ENCODE results near the gene BCKDK. TPM values are rescaled to one million over a fixed set of nuclear protein-coding genes. Genes with fewer than 3 reads are reported as not detected.

The BCKDK gene
- total RNA-seq, 1 experiment from 2014 or later = 60.4 TPM

DNA sequence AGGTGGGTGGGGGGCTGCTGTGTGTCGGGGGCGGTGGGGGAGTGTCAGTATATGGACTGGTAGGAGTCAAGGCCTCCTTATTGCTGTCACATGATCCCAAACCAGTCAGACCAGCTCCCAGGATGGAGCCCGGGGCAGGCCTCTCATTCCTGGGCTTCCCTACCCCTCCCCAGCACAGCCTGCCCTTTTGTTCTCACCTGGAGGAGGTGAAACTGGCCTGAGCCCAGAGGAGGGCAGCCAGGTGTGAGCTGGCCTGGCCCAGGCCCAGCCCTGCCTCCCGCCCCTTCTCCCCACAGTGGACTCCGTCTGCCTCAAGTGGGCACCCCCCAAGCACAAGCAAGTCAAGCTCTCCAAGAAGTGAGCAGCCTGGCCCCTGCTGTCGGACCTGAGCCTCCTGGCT lies 22.7 kb downstream of the BCKDK start:
- Histone ChIP-seq H3K36me3 (ENCODE audit: control insufficient read depth, insufficient read depth, low read length) (no peaks in the 10 kb centered on the region), H3K9me3 (ENCODE audit: control insufficient read depth, insufficient read depth, low read depth, low read length) (no peaks in the 10 kb centered on the region), H3K27ac (ENCODE audit: low read length) (no peak overlapping the region), H3K4me3 (ENCODE audit: low read depth in 2 of 2, low read length in 2 of 2) (no peak overlapping the region), H3K4me1 (ENCODE audit: control insufficient read depth, insufficient read depth, low read length) (no peaks in the 10 kb centered on the region), H3K27me3 (ENCODE audit: control insufficient read depth, insufficient read depth, low read length) (no peaks in the 10 kb centered on the region)
- no peak for ATAC-seq
- DNase-seq (ENCODE audit: low read depth, low spot score) = no peak
- intact Hi-C loops (cut with micrococcal nuclease; ENCODE audit: unreplicated experiment) = no loop called here
- TF ChIP-seq, protein P1, sequence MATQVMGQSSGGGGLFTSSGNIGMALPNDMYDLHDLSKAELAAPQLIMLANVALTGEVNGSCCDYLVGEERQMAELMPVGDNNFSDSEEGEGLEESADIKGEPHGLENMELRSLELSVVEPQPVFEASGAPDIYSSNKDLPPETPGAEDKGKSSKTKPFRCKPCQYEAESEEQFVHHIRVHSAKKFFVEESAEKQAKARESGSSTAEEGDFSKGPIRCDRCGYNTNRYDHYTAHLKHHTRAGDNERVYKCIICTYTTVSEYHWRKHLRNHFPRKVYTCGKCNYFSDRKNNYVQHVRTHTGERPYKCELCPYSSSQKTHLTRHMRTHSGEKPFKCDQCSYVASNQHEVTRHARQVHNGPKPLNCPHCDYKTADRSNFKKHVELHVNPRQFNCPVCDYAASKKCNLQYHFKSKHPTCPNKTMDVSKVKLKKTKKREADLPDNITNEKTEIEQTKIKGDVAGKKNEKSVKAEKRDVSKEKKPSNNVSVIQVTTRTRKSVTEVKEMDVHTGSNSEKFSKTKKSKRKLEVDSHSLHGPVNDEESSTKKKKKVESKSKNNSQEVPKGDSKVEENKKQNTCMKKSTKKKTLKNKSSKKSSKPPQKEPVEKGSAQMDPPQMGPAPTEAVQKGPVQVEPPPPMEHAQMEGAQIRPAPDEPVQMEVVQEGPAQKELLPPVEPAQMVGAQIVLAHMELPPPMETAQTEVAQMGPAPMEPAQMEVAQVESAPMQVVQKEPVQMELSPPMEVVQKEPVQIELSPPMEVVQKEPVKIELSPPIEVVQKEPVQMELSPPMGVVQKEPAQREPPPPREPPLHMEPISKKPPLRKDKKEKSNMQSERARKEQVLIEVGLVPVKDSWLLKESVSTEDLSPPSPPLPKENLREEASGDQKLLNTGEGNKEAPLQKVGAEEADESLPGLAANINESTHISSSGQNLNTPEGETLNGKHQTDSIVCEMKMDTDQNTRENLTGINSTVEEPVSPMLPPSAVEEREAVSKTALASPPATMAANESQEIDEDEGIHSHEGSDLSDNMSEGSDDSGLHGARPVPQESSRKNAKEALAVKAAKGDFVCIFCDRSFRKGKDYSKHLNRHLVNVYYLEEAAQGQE (IDR thresholded peaks at IDR 0.05; ENCODE audit: insufficient read depth in 1 of 2, low read depth in 2 of 2, low read length in 1 of 2) = no peak
- no peak for TF ChIP-seq POLR2AphosphoS5 (IDR thresholded peaks at IDR 0.05; ENCODE audit: low read depth, low read length)
- in situ Hi-C loops (cut with HindIII; ENCODE audit: low pct_unique_long_range_greater_than_20kb, low sequenced_read_pairs) = no loop called here
- CTCF ChIA-PET = interaction anchor here (1.5 kb wide), 1 partner anchor 11 kb away, joined by 3 read pairs; no protein-coding TSS in a partner anchor
- BruUV-seq (replicated peaks) = no TSS peak
- POLR2A ChIA-PET = interaction anchor here (0.6 kb wide), 1 partner anchor 50 kb away, joined by 11 read pairs; no protein-coding TSS in a partner anchor

DNA sequence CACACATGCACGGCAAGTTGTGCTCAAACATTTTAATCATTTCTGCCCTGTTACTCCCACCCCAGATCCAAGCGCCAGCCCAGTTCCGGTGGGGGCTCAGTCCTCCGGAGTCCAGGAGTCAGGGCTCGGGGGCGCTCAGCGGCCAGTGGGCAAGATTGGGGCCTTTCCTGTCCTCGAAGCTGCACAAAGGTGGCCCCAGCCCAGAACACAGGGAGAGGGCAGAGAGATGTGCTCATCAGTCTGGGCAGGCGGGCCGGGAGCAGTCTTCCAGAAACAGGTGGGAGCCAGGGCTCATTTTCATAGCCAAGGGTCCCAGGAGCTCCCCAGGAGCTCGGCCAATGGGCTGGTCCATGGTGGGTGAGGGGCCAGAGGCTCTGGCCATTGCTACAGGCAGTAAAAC lies 23.2 kb downstream of the BCKDK start:
- H3K27me3 ChIP-seq (ENCODE audit: control insufficient read depth, insufficient read depth, low read length) = no peaks in the 10 kb centered on the region
- no peaks in the 10 kb centered on the region for H3K4me1 ChIP-seq (ENCODE audit: control insufficient read depth, insufficient read depth, low read length)
- ATAC-seq (no peak), DNase-seq (ENCODE audit: low read depth, low spot score) (no peak)
- H3K36me3 ChIP-seq (ENCODE audit: control insufficient read depth, insufficient read depth, low read length) = no peaks in the 10 kb centered on the region
- H3K4me3 ChIP-seq (ENCODE audit: low read depth in 2 of 2, low read length in 2 of 2) = no peak overlapping the region
- H3K9me3 ChIP-seq (ENCODE audit: control insufficient read depth, insufficient read depth, low read depth, low read length) = no peaks in the 10 kb centered on the region
- no peak overlapping the region for H3K27ac ChIP-seq (ENCODE audit: low read length)
- intact Hi-C loops (cut with micrococcal nuclease; ENCODE audit: unreplicated experiment) (no loop called here), in situ Hi-C loops (cut with HindIII; ENCODE audit: low pct_unique_long_range_greater_than_20kb, low sequenced_read_pairs) (no loop called here)
- CTCF ChIA-PET = interaction anchor here (1.5 kb wide), 1 partner anchor 11 kb away, joined by 3 read pairs; no protein-coding TSS in a partner anchor
- POLR2A ChIA-PET = no interaction called here
- no TSS peak for BruUV-seq (replicated peaks)
- TF ChIP-seq, protein P2, sequence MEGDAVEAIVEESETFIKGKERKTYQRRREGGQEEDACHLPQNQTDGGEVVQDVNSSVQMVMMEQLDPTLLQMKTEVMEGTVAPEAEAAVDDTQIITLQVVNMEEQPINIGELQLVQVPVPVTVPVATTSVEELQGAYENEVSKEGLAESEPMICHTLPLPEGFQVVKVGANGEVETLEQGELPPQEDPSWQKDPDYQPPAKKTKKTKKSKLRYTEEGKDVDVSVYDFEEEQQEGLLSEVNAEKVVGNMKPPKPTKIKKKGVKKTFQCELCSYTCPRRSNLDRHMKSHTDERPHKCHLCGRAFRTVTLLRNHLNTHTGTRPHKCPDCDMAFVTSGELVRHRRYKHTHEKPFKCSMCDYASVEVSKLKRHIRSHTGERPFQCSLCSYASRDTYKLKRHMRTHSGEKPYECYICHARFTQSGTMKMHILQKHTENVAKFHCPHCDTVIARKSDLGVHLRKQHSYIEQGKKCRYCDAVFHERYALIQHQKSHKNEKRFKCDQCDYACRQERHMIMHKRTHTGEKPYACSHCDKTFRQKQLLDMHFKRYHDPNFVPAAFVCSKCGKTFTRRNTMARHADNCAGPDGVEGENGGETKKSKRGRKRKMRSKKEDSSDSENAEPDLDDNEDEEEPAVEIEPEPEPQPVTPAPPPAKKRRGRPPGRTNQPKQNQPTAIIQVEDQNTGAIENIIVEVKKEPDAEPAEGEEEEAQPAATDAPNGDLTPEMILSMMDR (IDR thresholded peaks at IDR 0.05) = no peak
- TF ChIP-seq TCF7L2 (IDR thresholded peaks at IDR 0.05; ENCODE audit: low read depth, low read length) (no peak), POLR2AphosphoS5 (IDR thresholded peaks at IDR 0.05; ENCODE audit: low read depth, low read length) (no peak), SIN3A (IDR thresholded peaks at IDR 0.05; ENCODE audit: borderline replicate concordance, insufficient read depth, low read depth, low read length) (no peak)
- TF ChIP-seq, protein P1 (IDR thresholded peaks at IDR 0.05; ENCODE audit: insufficient read depth in 1 of 2, low read depth in 2 of 2, low read length in 1 of 2) = no peak
